Measurements from ENCODE around the gene ACP2.
A peak's percentile ranks its signal among the peaks of the same experiment; 100 is the strongest.

The ACP2 gene

GRCh38 chr11:47248664-47249377, at the start of gene ACP2:
Gene ACP2 (minus strand): TSS chr11:47248814. CDS start chr11:47248789, 25 bp downstream.
- DNase-seq, result peak; percentile 94

- DNase-seq, result no peak
Measured at GRCh38 chr11:47296045-47296444, 47.4 kb upstream of the ACP2 start.

- DNase-seq, result no peak
Measured at GRCh38 chr11:47295385-47295784, 46.8 kb upstream of the ACP2 start.

- DNase-seq, result no peak
Measured at GRCh38 chr11:47289856-47290255, 41.2 kb upstream of the ACP2 start.

- DNase-seq, result no peak
Measured at GRCh38 chr11:47288066-47288465, 39.5 kb upstream of the ACP2 start.

- DNase-seq, result no peak
Measured at GRCh38 chr11:47285969-47286770, 37.6 kb upstream of the ACP2 start.

GRCh38 chr11:47284151-47284550, 35.5 kb upstream of the ACP2 start:
- no peak for DNase-seq

GRCh38 chr11:47282462-47282861, 33.8 kb upstream of the ACP2 start:
- no peak for DNase-seq

GRCh38 chr11:47280860-47281259, 32.2 kb upstream of the ACP2 start:
- no peak for DNase-seq

GRCh38 chr11:47280099-47280498, 31.5 kb upstream of the ACP2 start:
- no peak for DNase-seq

GRCh38 chr11:47278769-47279168, 30.2 kb upstream of the ACP2 start:
- DNase-seq, result no peak

GRCh38 chr11:47278058-47278457, 29.4 kb upstream of the ACP2 start:
- DNase-seq, result no peak

GRCh38 chr11:47276923-47277322, 28.3 kb upstream of the ACP2 start:
- no peak for DNase-seq

GRCh38 chr11:47274495-47275235, 26.1 kb upstream of the ACP2 start:
- no peak for DNase-seq

GRCh38 chr11:47272706-47273105, 24.1 kb upstream of the ACP2 start:
- DNase-seq, result peak; percentile 9

- no peak for DNase-seq
Measured at GRCh38 chr11:47271961-47272661, 23.5 kb upstream of the ACP2 start.

GRCh38 chr11:47271328-47271727, 22.7 kb upstream of the ACP2 start:
- DNase-seq, result peak; percentile 6

GRCh38 chr11:47270331-47271271, 22.0 kb upstream of the ACP2 start:
- peak; percentile 66 for DNase-seq

GRCh38 chr11:47269829-47270305, 21.3 kb upstream of the ACP2 start, which contains the start of gene MADD:
Gene MADD (plus strand): TSS chr11:47270133.
- peak; percentile 92 for DNase-seq

- DNase-seq, result peak; percentile 91
Measured at GRCh38 chr11:47269002-47269828, 20.6 kb upstream of the ACP2 start.
